Measurements from ENCODE around the gene TAGLN3. TPM values are rescaled to one million over a fixed set of nuclear protein-coding genes. Genes with fewer than 3 reads are reported as not detected.

TAGLN3 gene
- total and polyA plus RNA-seq, 2 donors (not counting 3 experiments of a cell fraction or from before 2014, with no cell fraction given) = not detected

GRCh38 chr3:112042842-112043280 is 44.1 kb downstream of the TAGLN3 start:
- Histone ChIP-seq H4K20me1 (replicated peaks; ENCODE audit: control insufficient read depth, extremely low read depth, insufficient read depth, low read length) (no peaks in the 10 kb centered on the region), H3K9ac (replicated peaks; ENCODE audit: extremely low read depth, insufficient read depth, low read length) (no peak overlapping the region), H3K9me1 (replicated peaks; ENCODE audit: control insufficient read depth, extremely low read depth, insufficient read depth, low read length) (no peaks in the 10 kb centered on the region), H3K36me3 (ENCODE audit: control insufficient read depth in 2 of 2, extremely low read depth in 1 of 2, insufficient read depth in 2 of 2, low read length in 2 of 2) (no peaks in the 10 kb centered on the region), H3K4me2 (ENCODE audit: insufficient read depth, low read length) (no peak overlapping the region), H3K4me1 (ENCODE audit: control insufficient read depth, extremely low read depth, insufficient read depth, low read length) (no peaks in the 10 kb centered on the region), H3K4me3 (replicated peaks in 1 of 3; ENCODE audit: insufficient read depth in 1 of 3, low read depth in 1 of 3, low read length in 3 of 3) (no peak overlapping the region), H3K9me3 (replicated peaks; ENCODE audit: control insufficient read depth, insufficient read depth, low read length) (no peaks in the 10 kb centered on the region), H3K27me3 (ENCODE audit: control insufficient read depth in 2 of 2, insufficient read depth in 2 of 2, low read length in 2 of 2) (no peaks in the 10 kb centered on the region), H2AFZ (ENCODE audit: low read depth, low read length) (peak overlapping the region; percentile 79), H3K27ac (ENCODE audit: insufficient read depth, low read depth, low read length) (no peak overlapping the region), H3K79me2 (ENCODE audit: control insufficient read depth, insufficient read depth, low read length) (no peaks in the 10 kb centered on the region)
- DNase-seq (ENCODE audit: low read depth, low spot score) (no peak), FAIRE-seq (no peak)
- ChIA-PET POLR2A (no interaction called here), CTCF (interaction anchor here (0.6 to 3.4 kb wide), 42 partner anchors 9 to 667 kb away, joined by 3 to 33 read pairs (median 4); partner anchors contain the start of genes ABHD10 and TMPRSS7)
- dilution Hi-C loops (cut with MboI; ENCODE audit: extremely low pct_ligation_motif_present, low sequenced_read_pairs) = no loop called here
- no TSS peak for BruUV-seq (replicated peaks)
- intact Hi-C loops (cut with micrococcal nuclease) = loop anchor here (1.0 to 2.0 kb wide), 4 partner anchors 54 to 374 kb away; no protein-coding TSS in a partner anchor
- TF ChIP-seq MYC (IDR thresholded peaks at IDR 0.05; ENCODE audit: low read depth, low read length) (no peak), CTCF (IDR thresholded peaks at IDR 0.05; ENCODE audit: extremely low read depth in 1 of 2, insufficient read depth in 1 of 2, low read depth in 1 of 2, low read length in 2 of 2) (no peak), GATA2 (IDR thresholded peaks at IDR 0.05; ENCODE audit: insufficient read depth, insufficient read length, low read depth, low read length) (no peak), MAX (IDR thresholded peaks at IDR 0.05; ENCODE audit: insufficient read depth, insufficient read length) (no peak), FOS (IDR thresholded peaks at IDR 0.05; ENCODE audit: borderline replicate concordance, insufficient read depth, low read length) (no peak), POLR2AphosphoS5 (IDR thresholded peaks at IDR 0.05; ENCODE audit: insufficient read depth, low read depth, low read length) (no peak), POLR2A (IDR thresholded peaks at IDR 0.05; ENCODE audit: low read depth, low read length) (no peak), JUN (IDR thresholded peaks at IDR 0.05; ENCODE audit: borderline replicate concordance, insufficient read depth, insufficient read length, low read depth) (no peak), EZH2 (IDR thresholded peaks at IDR 0.05; ENCODE audit: borderline replicate concordance, low read depth, low read length, severe bottlenecking) (no peak)

All from endothelial cell of umbilical vein (primary cell).